Natural killer cell (primary cell): ENCODE results near the gene GRID1. TPM values are rescaled to one million over a fixed set of nuclear protein-coding genes. Genes with fewer than 3 reads are reported as not detected.

Experiments used
- ATAC-seq, 3 donors: fragments of 150-1000 bp in 2 of 3; fragments of 200-7000 bp in 1 of 3; cut with Tn5 transposase; 1 replicate in 1 of 3; 2 replicates in 2 of 3; pipeline ENCODE4 v1.10.0; 2021; ENCODE audit warnings: mild to moderate bottlenecking in 2 of 3, moderate library complexity in 2 of 3
- DNase-seq, 2 donors: peaks; one replicate each; pipeline versions ENCODE4 v3.0.0 to v3.0.0-alpha.2; 2013 to 2021; ENCODE audit warnings: mixed read lengths in 1 of 2
- H3K27ac ChIP-seq: one replicate; pipeline ENCODE4 v1.5.1; 2013; ENCODE audit warnings: mild to moderate bottlenecking, low read length
- H3K27me3 ChIP-seq: one replicate; pipeline ENCODE4 v1.6.1; 2013; ENCODE audit warnings: low read length; ENCODE audit not compliant: control insufficient read depth, insufficient read depth
- H3K36me3 ChIP-seq: one replicate; pipeline ENCODE4 v1.6.1; 2013; ENCODE audit warnings: low read length; ENCODE audit not compliant: control insufficient read depth, insufficient read depth
- H3K4me1 ChIP-seq: one replicate; pipeline ENCODE4 v1.6.1; 2013; ENCODE audit warnings: low read length; ENCODE audit not compliant: control insufficient read depth, insufficient read depth
- H3K4me3 ChIP-seq: one replicate; pipeline ENCODE4 v1.5.1; 2013; ENCODE audit warnings: low read length
- H3K9me3 ChIP-seq: one replicate; pipeline ENCODE4 v1.6.1; 2013; ENCODE audit warnings: low read length; ENCODE audit not compliant: control insufficient read depth, insufficient read depth
- H3K27ac Mint-ChIP-seq, 2 donors: one replicate each; pipeline ENCODE4 v1.8.0; 2022; ENCODE audit warnings: mild to moderate bottlenecking in 2 of 2, mixed read lengths in 2 of 2, moderate library complexity in 1 of 2
- H3K27me3 Mint-ChIP-seq, 2 donors: one replicate each; pipeline ENCODE4 v1.8.0; 2022; ENCODE audit warnings: low read depth in 2 of 2, mixed read lengths in 2 of 2
- H3K36me3 Mint-ChIP-seq: one replicate; pipeline ENCODE4 v1.8.0; 2022; ENCODE audit warnings: mixed read lengths
- H3K4me1 Mint-ChIP-seq, 2 donors: one replicate each; pipeline ENCODE4 v1.8.0; 2022; ENCODE audit warnings: mixed read lengths in 2 of 2
- H3K4me3 Mint-ChIP-seq: one replicate; pipeline ENCODE4 v1.8.0; 2022; ENCODE audit warnings: mild to moderate bottlenecking, moderate library complexity, mixed read lengths
- H3K9me3 Mint-ChIP-seq, 2 donors: one replicate each; pipeline ENCODE4 v1.8.0; 2022; ENCODE audit warnings: mixed read lengths in 2 of 2
- WGBS: methylation state at CpG from one replicate; pipeline ENCODE4 v1.1.7; 2013; ENCODE audit warnings: missing lambda C conversion rate; ENCODE audit not compliant: insufficient coverage; 5-methylcytosine and 5-hydroxymethylcytosine counted together
- intact Hi-C: fragments of 100-400 bp; cut with micrococcal nuclease; formaldehyde crosslinking; loops from one replicate; pipeline ENCODE4 v1.14.2; 2022
- total RNA-seq, 4 donors: library from RNA; stranded (reverse); fragments of 120-200 nt in 1 of 4; gene quantifications; one replicate each; pipeline versions ENCODE4 v1.2.3 to v1.2.4, GENCODE V29; 2013 to 2022
- TF ChIP-seq, protein P1 (sequence below): fragments of 200-600 bp; IDR thresholded peaks from one replicate; pipeline ENCODE4 v1.8.0; 2022; ENCODE audit warnings: antibody characterized with exemption

The GRID1 gene
- total RNA-seq, 3 donors from 2014 or later (not counting 1 experiment from before 2014, with no cell fraction given): not detected

DNA sequence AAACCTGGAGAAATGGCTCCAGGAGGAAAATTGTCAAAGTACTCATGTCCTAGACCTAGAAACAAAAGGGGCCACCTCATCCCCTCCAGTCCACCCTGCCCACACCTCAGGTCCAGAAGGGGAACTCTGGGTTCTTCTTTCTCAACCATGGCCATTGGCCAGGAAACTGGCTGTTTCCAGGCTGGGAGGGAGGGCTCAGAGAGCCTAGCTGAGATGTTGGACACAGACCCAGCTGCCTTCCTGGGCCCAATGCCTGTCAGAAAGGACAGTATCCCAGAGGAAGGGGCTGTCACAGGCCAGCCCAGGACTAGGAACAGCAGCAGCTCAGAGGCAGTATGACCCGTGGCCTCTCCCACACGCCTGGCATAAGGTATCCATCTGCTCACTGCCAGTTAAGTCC is 9.6 kb downstream of the GRID1 start:
- ATAC-seq (no peak), DNase-seq (no peak)
- no peak overlapping the region for H3K4me3 ChIP-seq
- intact Hi-C loops: no loop called here
- TF ChIP-seq, protein P1, sequence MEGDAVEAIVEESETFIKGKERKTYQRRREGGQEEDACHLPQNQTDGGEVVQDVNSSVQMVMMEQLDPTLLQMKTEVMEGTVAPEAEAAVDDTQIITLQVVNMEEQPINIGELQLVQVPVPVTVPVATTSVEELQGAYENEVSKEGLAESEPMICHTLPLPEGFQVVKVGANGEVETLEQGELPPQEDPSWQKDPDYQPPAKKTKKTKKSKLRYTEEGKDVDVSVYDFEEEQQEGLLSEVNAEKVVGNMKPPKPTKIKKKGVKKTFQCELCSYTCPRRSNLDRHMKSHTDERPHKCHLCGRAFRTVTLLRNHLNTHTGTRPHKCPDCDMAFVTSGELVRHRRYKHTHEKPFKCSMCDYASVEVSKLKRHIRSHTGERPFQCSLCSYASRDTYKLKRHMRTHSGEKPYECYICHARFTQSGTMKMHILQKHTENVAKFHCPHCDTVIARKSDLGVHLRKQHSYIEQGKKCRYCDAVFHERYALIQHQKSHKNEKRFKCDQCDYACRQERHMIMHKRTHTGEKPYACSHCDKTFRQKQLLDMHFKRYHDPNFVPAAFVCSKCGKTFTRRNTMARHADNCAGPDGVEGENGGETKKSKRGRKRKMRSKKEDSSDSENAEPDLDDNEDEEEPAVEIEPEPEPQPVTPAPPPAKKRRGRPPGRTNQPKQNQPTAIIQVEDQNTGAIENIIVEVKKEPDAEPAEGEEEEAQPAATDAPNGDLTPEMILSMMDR: no peak
- Mint-ChIP-seq H3K4me3 (no peak overlapping the region), H3K27ac (no peak overlapping the region), H3K9me3 (no peaks in the 10 kb centered on the region), H3K36me3 (no peaks in the 10 kb centered on the region), H3K27me3 (peaks cover 4 to 18% of the 10 kb centered on the region in 2 donors), H3K4me1 (peaks cover 9 to 15% of the 10 kb centered on the region in 2 donors)
- no peaks in the 10 kb centered on the region for H3K36me3 ChIP-seq
- WGBS: 88% methylated on average over 2 of the region's 2 CpGs
- H3K27me3 ChIP-seq: no peaks in the 10 kb centered on the region
- no peaks in the 10 kb centered on the region for H3K9me3 ChIP-seq
- peaks cover 29% of the 10 kb centered on the region for H3K4me1 ChIP-seq
- no peak overlapping the region for H3K27ac ChIP-seq

DNA sequence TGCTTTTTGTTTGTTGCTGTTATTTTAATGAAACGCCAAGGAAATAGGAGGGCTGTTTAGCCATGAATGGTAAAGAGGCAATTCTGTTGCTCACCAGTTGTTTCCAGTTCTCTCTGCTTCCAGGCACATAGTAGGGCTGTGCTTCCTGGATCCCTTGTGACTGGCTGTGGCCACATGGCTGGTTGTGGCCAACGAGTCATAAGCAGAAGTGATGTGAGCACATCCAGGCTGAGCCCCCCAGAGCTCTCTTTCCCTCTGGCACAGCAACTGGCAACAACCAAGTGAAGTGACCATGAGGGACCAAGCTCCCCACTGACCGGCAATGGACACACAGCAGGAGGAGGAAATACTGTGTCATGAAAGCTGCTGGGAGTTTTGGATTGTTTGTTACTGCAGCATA is 10.3 kb downstream of the GRID1 start:
- ATAC-seq (no peak), DNase-seq (no peak)
- Histone ChIP-seq H3K4me1 (peaks cover 29% of the 10 kb centered on the region), H3K9me3 (no peaks in the 10 kb centered on the region), H3K4me3 (no peak overlapping the region), H3K27ac (no peak overlapping the region), H3K36me3 (no peaks in the 10 kb centered on the region), H3K27me3 (no peaks in the 10 kb centered on the region)
- Mint-ChIP-seq H3K4me1 (peaks cover 9 to 15% of the 10 kb centered on the region in 2 donors), H3K4me3 (no peak overlapping the region), H3K27me3 (peaks cover 2 to 15% of the 10 kb centered on the region in 2 donors), H3K36me3 (no peaks in the 10 kb centered on the region), H3K27ac (no peak overlapping the region), H3K9me3 (no peaks in the 10 kb centered on the region)
- 62% methylated on average over 2 of the region's 3 CpGs for WGBS
- intact Hi-C loops: no loop called here
- TF ChIP-seq, protein P1: no peak

DNA sequence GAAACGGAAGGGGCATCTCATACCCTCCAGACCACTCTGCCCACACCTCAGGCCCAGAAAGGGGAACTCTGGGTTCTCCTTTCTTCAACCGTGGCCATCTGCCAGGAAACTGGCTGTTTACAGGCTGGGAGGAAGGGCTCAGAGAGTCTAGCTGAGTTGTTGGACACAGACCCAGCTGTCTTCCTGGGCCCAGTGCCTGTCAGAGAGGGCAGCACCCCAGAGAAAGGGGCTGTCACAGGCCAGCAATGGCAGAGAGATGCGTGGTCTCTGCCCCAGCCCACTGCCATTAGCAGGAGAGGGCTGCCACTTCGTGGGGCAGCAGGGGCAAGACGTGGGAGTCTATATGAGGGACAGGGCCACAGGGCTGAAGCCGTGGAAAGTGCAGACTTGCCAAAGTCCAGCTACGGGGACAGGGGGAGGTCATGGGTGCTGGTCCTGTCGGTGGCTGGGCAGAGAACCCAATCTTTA is 11.0 kb downstream of the GRID1 start:
- Histone ChIP-seq H3K27ac (no peak overlapping the region), H3K4me1 (peaks cover 29% of the 10 kb centered on the region), H3K36me3 (no peaks in the 10 kb centered on the region), H3K4me3 (no peak overlapping the region), H3K9me3 (no peaks in the 10 kb centered on the region), H3K27me3 (no peaks in the 10 kb centered on the region)
- no peak overlapping the region for H3K27ac Mint-ChIP-seq
- TF ChIP-seq, protein P1: no peak
- H3K27me3 Mint-ChIP-seq: peaks cover 0 to 8% of the 10 kb centered on the region in 2 donors
- H3K4me1 Mint-ChIP-seq: peaks cover 9 to 15% of the 10 kb centered on the region in 2 donors
- no peaks in the 10 kb centered on the region for H3K9me3 Mint-ChIP-seq
- DNase-seq (no peak), ATAC-seq (peak in 1 of 3 donors; percentile 52)
- 35% methylated on average over 8 of the region's 8 CpGs for WGBS
- intact Hi-C loops: no loop called here
- no peak overlapping the region for H3K4me3 Mint-ChIP-seq
- H3K36me3 Mint-ChIP-seq: no peaks in the 10 kb centered on the region
